IPS-NIHi11 (cell line): ENCODE results near the gene LIMCH1.
A peak's percentile ranks its signal among the peaks of the same experiment; 100 is the strongest.
"Not testable (repeated sequence)": the region's sequence is repeated elsewhere in the genome, so short reads cannot be mapped to it uniquely, and the experiment has no call there.

Experiments
- DNase-seq: peaks from one replicate; pipeline ENCODE4 v3.0.0; 2012; ENCODE audit warnings: mixed read lengths, low spot score

The LIMCH1 gene

DNA sequence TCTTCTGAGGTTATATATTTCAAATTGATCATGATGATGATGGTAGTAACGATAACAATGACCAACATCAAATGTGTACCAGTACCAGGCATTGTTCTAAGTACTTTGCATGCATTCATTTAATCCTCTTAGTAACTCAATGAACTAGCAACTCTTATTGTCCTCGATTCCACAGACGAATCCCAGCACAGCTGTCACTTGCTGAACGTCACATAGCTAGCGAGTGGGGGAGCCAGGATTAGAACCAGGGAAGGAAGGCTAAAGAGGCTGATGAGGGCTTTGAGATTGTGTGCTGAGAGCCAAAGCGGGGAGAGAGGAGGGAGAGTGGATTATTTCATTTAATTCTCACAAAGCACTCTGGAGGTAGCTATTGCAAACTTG, 106.9 kb downstream of the LIMCH1 start:
- no peak for DNase-seq

DNA sequence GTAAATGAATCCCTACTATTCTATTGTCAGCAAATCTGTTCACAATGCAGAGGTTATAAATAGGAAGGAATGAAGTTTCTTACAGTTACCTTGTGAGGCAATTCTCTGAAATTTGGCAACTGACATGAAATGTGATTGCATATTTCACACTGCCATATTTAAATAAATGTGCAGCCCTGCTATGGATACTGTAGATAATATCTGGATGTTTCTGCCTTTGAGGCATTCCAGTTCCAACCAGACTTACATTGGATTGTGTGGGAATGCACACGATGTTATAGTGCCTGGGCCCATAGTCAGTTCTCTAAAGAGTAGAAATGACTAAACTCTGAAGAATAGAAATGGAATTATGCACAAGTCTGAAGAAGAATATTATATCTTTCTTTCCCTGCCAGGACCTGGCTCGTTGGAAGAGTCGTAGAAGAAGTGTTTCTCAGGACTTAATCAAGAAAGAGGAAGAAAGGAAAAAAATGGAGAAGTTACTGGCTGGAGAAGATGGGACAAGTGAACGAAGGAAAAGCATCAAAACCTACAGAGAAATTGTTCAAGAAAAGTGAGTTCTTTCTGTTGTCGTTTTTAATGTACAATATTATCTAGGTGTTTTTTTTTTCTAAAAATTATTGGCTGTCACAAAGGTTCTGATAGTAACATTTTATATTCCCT, 107.9 kb downstream of the LIMCH1 start:
- DNase-seq: no peak

DNA sequence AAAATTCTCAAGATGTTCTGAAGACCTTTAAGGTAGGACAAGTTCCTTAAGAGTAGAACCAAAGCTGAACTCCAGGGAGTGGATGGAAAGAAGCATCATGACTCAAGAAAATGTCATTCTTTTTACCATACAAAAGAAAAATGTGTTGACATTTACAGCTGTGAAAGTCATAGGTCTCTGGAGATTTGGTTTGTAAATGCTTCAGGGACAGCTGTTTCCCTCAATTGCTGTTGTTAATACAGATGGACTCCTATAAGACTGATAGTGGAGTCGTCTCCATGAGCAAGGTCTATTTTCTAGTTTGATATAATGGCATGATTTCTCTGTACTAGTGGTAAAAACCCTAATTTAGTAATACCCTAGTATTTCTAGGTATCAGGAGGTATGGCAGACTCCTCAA, 108.9 kb downstream of the LIMCH1 start:
- DNase-seq: no peak

DNA sequence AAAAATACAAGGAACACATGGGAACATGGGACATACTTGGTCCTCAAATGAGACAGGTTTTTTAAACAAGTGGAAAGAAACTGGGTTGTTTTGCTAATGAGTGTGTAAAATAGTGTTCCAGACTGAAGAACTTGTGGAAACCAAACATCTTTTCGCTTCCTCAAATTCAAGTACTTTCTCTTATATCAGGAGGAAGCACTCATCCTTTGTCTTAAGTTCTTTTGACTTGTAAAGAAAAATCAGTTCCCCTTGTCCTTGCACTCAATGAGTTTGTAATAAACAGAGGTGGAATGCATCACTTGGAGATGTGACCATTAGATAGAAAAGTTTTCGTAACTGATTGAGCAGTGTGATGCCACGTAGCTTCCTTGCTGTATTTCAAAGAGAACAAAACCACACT, 109.4 kb downstream of the LIMCH1 start:
- DNase-seq: no peak

DNA sequence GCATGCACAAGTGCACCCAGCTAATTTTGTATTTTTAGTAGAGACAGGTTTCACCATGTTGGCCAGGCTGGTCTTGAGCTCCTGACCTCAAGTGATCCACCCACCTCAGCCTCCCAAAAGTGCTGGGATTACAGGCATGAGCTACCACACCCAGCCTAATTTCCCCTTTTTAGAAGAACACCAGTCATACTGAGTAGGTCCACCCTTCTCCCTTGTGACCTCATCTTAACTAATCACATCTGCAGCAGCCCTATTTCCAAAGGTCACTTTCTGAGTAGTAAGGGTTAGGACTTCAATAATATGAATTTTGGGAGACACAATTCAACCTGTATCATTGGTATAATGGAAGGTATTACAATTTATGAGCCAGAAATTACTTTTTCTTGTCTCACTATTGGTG, 113.2 kb downstream of the LIMCH1 start:
- not testable (repeated sequence) for DNase-seq

DNA sequence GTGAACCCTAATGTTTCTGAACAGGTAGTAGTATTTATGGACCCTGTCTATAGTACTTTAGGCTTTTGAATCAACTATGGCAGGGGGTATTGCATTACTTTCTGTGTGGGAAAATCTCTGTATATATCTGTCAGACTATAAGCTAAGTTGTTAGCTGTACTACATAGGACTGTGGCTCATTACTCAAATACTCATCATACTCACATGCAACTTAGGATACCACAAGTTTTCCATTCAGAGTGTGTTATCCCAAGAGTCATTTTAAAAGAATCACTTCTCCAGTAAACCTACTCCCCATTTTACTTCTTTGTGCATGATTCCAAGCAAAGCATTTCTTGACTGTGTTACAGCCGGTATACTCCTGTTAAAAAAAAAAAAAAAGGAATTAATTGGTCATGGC, 115.0 kb downstream of the LIMCH1 start:
- DNase-seq: no peak

DNA sequence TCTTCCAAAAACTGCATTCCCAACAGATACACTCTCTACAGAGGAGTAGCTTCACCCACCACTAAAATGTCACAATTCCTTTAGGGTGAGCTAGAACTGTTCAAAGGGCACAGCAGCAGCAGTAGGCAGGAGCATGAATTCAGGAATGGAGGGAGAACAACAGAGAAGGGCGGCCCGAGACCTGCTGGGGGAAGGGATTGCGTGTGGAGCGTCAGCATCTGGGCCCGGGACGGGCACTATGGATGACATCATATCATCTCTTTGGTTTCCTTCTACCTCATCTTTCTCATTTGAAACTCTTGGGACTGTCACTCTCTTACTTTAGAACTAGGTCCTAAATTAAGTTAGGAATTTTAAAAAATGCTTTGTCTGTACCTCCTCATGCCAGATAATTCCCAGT, 115.6 kb downstream of the LIMCH1 start:
- no peak for DNase-seq

DNA sequence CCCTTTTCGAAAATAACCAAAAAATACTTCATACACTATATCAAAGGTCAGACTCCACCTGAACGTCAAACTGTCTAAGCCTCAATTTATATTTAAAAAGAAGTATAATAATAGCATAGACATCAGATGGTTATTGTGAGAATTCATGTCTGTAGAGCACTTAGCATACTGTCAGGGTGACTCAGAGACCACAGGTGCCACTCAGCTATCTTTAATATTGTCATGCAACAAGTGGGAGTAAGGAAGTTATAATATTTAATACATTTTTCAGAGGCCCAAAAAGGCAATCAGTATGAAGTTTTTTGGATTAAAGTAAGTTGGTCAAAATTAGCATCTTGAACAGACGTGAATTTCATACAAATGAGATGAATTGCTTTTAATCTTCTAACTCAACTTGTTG, 117.2 kb downstream of the LIMCH1 start:
- DNase-seq: no peak

DNA sequence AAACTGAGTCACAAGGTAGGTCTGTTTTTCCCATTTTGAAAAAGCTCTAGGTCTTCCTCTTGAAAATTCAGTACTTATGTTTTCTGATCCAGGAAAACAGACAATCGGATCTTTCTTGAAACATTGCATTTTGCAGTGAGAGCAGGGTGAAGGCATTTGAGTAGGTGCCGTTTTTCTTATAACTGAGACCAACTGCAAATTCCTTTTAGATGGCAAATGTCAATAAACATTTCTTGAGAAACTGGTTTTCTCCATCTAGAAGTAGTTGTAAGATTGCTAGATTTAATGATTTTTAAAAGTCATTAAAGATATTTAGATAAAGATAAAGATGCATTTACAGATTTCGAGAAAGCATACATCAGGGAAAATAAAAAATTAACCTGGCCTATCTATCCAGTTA, 118.1 kb downstream of the LIMCH1 start:
- no peak for DNase-seq

DNA sequence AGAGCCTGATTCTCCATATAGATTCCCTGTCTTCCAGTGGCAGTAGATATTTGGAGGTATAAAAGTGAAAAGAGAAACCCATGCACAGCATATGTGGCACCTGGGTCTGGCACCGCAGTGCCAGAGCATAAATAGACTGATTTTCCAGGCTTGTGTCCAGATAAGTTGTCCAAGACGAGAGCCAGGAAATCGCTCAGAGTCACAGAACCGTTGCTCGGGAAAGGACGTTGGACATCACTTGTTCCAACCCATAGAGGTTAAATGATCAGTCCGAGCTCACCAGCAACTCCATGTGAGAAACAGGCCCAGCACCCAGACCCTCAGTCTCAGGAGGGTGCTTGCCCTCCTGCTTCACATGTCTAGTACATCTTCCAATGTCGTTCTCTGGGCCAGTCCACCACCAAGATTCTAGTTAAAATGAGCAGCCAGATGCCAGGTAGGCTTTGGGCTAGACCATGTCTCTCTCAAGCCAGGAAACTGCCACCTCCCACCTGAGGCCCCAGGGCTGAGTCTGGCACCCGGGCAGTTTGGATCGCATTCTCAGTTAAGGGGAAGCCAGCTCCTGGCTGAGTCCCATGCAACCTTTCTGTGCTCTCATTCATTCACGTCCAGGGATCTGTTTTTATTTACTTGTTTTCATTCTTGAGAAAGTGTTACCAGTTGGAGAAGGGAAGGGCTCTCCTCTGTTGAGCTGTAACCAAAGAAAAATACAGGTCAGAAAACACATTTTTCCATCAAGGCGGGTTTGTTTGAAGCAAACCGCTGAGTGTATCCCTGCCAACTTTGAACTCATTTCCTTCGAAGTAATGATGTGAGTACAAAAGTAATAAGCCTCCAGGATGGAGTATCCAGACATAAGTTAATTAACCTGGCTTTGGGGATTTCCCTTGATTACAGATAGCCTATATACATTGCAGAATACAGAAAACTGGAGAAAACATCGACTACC, 118.9 kb downstream of the LIMCH1 start:
- no peak for DNase-seq

DNA sequence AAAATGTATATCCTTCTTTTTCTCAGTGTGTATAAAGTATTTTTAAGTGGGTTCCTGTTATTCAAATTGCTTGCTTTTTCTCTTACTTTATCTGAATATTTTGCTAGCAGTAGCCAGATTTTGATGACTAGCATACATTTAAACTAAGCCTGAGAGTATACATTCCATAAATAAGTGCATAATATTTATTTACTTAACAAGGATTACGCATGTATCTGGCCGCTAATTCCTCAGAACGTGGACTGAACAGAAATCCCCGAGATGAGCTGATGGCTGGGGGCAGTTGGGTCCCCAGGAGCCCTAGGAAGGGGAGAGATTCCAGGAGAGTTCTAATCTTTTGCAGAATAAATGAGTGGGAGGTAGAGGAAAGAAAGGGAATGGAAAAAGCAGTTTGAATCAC, 119.6 kb downstream of the LIMCH1 start:
- no peak for DNase-seq

DNA sequence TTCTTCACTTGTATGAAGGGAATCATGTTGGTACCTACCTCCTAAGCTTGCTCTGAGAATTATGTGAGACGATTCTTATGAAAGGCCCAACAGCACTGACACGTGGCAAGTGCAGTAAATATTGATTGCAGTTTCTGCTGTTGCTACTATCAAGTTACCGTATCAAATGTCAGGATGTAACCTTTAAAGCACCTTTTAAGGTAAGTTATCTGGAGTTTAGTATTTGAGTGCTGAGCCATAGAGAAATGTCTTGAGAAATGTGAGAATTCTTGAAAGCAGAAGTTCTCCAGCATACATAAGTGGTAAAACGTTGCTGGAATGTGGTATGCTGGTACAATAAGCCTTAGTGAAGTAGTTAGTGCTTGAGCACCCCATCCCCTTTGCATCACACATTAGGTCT, 120.2 kb downstream of the LIMCH1 start:
- no peak for DNase-seq

DNA sequence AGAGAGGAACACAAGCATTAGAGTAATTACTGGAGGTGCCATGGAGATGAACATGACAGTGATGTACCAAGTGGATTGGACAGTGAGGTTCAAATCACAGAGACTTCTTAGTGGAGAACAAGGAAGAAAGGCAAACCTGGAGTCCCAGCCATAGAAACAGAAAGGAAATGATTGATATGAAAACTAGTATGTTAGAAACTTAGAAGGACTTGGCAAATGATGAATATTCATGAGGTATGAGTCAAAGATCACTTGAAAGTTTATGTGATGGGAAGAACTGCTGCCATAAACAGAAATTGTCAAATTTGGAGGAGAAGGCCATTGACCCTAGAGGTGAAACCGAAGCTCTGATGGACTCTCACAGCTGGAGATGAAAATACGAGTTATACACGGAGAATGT, 122.4 kb downstream of the LIMCH1 start:
- no peak for DNase-seq

DNA sequence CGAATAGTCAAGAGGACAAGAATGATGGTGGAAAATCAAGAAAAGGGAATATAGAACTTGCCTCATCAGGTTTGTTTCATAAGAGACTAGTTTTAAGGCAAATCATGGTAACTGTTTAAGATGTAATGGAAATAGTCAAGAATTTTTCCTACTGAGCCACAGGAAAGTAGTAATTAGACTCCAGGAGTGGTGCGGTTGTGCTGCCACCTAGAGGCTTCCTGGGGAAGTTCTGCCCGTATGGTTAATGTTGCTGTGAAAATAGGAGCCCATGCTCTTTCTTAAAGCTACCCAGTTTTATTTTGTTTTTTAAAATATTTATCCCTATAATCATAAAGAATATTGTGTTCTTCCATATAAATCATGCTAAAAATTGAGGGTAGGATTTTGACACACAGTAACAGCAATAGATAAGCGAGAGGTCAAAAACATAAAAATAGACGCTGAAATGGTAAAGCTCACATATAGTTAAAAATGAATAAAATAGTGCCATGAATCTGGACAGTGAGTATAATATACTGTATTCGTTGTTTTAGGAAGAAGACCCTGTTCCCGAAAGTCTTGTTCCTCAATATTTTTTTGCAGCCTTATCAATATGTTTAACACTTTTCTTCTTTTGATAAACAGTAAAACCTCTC, 123.6 kb downstream of the LIMCH1 start:
- DNase-seq: peak; percentile 52

DNA sequence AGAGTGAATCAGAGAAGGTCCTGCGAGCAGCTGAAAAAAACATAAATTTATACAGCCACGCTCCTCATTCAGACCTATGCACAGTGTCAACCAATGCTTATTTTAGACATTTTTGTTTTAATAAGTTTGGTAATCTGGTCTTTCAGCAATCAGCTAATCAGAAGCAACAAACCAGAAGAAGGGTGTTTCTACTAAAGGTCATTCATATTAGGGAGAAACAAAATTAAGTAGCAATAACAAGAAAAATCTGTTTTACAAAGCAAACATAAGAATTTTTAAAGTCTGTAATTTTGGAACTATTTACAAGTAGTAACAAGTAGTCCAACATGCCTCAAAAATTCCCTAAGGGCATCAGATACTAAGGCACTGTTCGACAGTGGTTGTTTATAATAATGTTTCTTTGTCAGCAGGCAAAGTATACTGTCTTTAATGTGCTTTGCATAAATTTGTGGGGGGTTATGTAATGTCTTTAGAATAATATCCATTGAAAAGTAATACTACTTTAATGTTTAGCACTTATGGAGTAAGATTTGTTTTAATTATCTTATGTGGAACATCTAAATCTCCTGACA, 127.8 kb downstream of the LIMCH1 start:
- no peak for DNase-seq

DNA sequence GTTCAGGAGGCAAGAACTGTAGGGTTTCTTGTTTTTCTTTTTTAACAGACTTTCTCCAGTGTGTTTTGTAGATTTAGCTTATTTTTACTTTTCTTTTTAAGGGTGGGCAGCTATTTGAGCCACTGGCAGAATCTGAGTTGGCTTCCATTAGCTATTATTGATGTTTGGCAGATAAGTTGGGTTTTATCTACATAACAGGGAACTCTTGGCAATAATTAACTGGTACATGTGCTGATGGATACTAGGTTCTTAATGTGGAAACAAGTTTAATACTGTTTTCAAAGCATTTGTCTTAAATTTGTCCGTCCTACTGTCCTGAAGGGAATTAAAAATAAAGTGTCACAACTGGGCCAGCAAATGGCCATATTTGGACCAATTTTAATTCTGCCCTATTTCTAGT, 130.1 kb downstream of the LIMCH1 start:
- no peak for DNase-seq

DNA sequence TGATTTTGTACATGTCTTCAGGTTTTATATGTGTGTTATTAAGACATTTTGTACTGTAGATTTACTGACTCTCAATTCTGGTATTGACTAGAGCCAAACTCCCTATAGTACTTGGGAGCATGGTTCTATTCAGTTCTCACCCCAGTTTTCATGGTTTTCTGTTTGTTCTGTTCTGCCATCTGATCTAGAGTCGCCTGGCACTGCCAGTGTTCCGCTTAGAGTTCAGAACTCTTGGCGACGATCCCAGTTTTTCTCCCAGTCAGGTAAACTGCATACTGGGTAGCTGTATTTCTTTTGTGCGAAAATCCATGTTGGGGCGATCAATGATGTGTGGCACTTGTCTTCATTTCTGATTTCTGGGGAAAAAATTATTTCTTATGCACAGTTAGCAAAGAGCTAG, 132.6 kb downstream of the LIMCH1 start:
- DNase-seq: no peak

DNA sequence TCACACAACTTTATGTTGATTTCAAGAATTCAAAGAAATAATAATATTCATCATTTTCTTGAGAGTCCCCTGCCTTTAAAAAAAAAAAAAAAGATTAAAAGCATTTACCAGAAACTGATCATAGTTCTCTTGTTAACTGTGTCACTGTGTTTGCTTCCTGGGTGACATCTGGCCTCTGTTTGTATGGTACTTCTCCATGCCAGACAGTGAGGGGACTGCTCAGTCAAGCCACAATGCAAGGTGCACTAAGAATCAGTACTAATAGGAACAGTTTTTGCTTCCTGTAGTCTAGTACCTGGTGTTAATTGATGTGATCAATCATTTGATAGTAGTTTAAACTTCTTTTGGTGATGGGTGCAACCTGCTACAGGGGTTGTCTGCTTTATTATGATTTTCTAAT, 133.0 kb downstream of the LIMCH1 start:
- no peak for DNase-seq

DNA sequence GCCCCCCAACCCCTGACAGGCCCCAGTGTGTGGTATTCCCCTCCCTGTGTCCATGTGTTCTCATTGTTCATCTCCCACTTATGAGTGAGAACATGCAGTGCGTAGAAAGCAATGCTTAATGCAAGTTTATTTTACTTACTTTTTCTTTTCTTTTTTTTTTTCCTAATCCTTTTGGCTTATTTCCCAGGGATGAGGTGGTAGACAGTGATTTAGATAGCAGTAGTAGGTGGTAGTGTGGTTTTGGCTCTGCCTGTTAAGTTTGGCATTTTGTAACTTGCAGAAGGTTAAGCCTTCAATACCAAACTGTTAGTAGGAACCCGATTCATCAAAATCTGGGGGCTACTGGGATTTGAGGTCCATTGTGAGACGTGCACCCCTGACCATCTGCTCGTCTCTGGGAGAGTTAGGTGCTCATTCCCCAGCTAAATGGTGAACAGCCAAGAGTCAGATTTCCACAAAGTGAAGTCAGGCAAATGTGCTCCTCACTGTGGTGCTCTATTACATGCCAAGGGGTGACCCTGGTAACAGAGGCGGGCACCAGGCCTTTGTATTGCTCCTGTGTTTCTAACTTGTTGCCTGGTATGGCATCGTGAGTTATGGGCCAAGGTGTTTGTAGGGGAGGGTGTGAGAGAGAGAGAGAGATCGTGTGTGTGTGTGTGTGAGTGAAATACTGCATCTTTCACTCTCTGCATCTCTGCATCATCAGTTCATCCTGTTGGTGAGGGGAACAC, 140.3 kb downstream of the LIMCH1 start:
- no peak for DNase-seq

DNA sequence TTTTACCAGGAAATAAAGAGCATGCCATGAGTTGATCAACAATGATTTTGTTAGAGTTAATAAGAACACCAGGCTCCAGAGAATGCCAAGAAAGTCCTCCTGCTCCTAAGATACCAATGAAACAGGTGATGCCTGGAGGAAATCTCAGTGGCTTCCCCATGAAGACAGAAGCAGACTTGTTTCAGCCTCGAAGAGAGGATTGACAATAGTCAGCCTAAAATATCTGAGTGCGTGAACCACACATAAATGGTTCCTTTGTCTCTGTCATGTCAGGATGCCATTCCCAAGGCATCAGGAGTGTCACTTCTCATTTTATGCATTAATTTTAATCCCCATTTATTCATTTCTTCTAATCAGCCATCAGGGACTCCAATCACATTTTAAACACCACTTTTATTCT, 141.0 kb downstream of the LIMCH1 start:
- DNase-seq: no peak

DNA sequence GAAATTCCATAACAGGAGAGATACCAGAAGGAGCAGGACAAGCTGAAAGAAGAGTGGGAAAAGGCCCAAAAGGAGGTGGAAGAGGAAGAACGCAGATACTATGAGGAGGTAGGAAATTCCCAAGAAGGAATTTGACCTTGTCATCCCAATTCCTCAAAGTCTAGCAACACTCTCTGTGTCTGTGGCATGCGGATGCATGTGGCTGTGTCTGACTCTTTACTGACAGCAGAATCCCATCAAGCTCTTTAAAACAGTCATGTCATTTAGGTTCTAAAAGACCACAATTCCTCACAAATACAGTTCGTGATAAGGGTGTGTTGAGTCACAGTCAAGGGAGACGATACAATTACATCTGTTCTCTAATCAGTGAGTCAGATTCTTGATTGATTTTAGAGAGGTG, 142.0 kb downstream of the LIMCH1 start:
- no peak for DNase-seq

DNA sequence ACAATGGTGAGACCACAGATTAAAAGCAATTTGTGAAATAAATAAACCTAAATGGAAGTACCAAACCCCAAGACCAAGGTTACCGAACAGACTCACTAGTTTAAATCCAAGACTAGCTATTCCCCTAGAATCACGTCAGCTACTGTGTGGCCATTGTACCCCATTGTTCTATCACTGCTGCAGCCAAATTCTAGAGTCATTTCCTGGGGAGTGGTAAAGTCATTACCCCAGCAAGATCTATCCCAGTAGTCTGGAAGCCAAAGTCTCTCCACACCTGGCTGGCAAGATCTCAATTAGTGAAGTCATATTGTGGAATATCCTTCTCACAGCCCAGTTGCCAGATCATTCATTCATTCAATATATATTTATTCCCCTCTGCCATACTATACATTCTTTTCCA, 143.1 kb downstream of the LIMCH1 start:
- DNase-seq: no peak
